GM12874 (cell line): ENCODE results near the gene SESN1.

Source experiments
- CTCF ChIP-seq: IDR thresholded peaks from 2 replicates; pipeline ENCODE4 v1.5.1; 2011; ENCODE audit warnings: low read depth, mild to moderate bottlenecking, control low read depth, low read length, moderate library complexity; ENCODE audit not compliant: insufficient read depth

Gene SESN1

GRCh38 chr6:109048176-109048575 lies 46.5 kb downstream of the SESN1 start:
- no peak for TF ChIP-seq CTCF

- TF ChIP-seq CTCF = no peak
These were observed 49.2 kb downstream of the SESN1 start for GRCh38 chr6:109045493-109045892.

- no peak for TF ChIP-seq CTCF
These were observed 54.9 kb downstream of the SESN1 start for GRCh38 chr6:109039795-109040194.

- no peak for TF ChIP-seq CTCF
These were observed 55.7 kb downstream of the SESN1 start for GRCh38 chr6:109038837-109039398.

GRCh38 chr6:109036574-109037294 lies 57.9 kb downstream of the SESN1 start:
- TF ChIP-seq CTCF = no peak

- TF ChIP-seq CTCF = no peak
These were observed 60.1 kb downstream of the SESN1 start for GRCh38 chr6:109034526-109034925.

GRCh38 chr6:109033655-109034054 lies 61.0 kb downstream of the SESN1 start:
- no peak for TF ChIP-seq CTCF
